ENCODE measurements around the gene GAGE12F.
"Not testable (repeated sequence)": the region's sequence is repeated elsewhere in the genome, so short reads cannot be mapped to it uniquely, and the experiment has no call there.

Gene GAGE12F, protein sequence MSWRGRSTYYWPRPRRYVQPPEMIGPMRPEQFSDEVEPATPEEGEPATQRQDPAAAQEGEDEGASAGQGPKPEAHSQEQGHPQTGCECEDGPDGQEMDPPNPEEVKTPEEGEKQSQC

DNA sequence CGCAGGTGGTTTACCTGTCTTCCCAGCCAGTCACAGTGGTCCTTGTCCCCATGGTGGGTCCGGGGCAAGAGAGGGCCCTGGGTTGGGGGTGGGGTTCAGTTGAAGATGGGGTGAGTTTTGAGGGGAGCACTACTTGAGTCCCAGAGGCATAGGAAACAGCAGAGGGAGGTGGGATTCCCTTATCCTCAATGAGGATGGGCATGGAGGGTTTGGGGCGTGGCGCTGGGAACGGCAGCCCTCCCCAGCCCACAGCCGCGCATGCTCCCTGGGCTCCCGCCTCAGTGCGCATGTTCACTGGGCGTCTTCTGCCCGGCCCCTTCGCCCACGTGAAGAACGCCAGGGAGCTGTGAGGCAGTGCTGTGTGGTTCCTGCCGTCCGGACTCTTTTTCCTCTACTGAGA lies at the start of gene GAGE12F:
Gene GAGE12F, plus strand, starts transcription at position 301 of the 400 bp plus-strand sequence. CDS start 1,155 bp downstream, outside the sequence.
- not testable (repeated sequence) for ATAC-seq

- ATAC-seq, result not testable (repeated sequence)
Observed at GRCh38 chrX:49531877-49532276, 28.8 kb upstream of the GAGE12F start, which contains the start of gene GAGE12C. TSS of gene GAGE12C (plus strand) at chrX:49532177. CDS start at chrX:49533332, 1,155 bp downstream.

GRCh38 chrX:49541433-49541832 lies 19.2 kb upstream of the GAGE12F start, which contains the start of gene GAGE12D:
TSS of gene GAGE12D (plus strand) at chrX:49541733. CDS start at chrX:49542888, 1,155 bp downstream.
- ATAC-seq, result not testable (repeated sequence)

- not testable (repeated sequence) for ATAC-seq
Observed at GRCh38 chrX:49550989-49551388, 9.7 kb upstream of the GAGE12F start, which contains the start of gene GAGE12E. TSS of gene GAGE12E (plus strand) at chrX:49551289. CDS start at chrX:49552444, 1,155 bp downstream.

- not testable (repeated sequence) for ATAC-seq
Observed at GRCh38 chrX:49568728-49569127, 8.1 kb downstream of the GAGE12F start.

DNA sequence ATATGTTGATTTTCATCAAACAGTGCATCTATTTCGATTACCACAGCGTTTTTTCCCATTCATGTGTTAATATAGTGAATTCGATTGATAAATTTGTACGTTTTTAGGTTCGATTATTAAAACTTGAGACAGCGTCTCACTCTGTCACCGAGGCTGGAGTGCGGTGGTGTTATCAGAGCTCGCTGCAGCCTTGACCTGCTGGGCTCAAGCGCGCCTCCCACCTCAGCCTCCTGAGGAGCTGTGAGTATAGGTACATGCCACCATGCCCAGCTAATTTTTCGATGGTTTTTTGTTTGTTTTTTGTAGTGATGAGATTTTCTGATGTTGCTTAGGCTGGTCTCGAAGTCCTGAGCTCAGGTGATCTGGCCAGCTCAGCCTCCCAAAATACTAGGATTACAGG lies 8.5 kb downstream of the GAGE12F start:
- not testable (repeated sequence) for ATAC-seq

- ATAC-seq, result not testable (repeated sequence)
Observed at GRCh38 chrX:49570100-49570499, 9.5 kb downstream of the GAGE12F start, which contains the start of gene GAGE12G. TSS of gene GAGE12G (plus strand) at chrX:49570400. CDS start at chrX:49571555, 1,155 bp downstream.

GRCh38 chrX:49579649-49580048 lies 19.0 kb downstream of the GAGE12F start, which contains the start of gene GAGE12H:
TSS of gene GAGE12H (plus strand) at chrX:49579949. CDS start at chrX:49581104, 1,155 bp downstream.
- not testable (repeated sequence) for ATAC-seq

GRCh38 chrX:49589196-49589595 lies 28.6 kb downstream of the GAGE12F start, which contains the start of gene GAGE2A:
TSS of gene GAGE2A (plus strand) at chrX:49589496. CDS start at chrX:49590651, 1,155 bp downstream.
- not testable (repeated sequence) for ATAC-seq

- not testable (repeated sequence) for ATAC-seq
Observed at GRCh38 chrX:49589769-49590478, 29.3 kb downstream of the GAGE12F start.

GRCh38 chrX:49590488-49590887 lies 29.8 kb downstream of the GAGE12F start:
- not testable (repeated sequence) for ATAC-seq

GRCh38 chrX:49598720-49599119 lies 38.1 kb downstream of the GAGE12F start, which contains the start of gene GAGE1:
TSS of gene GAGE1 (plus strand) at chrX:49599020. CDS start at chrX:49600175, 1,155 bp downstream.
- not testable (repeated sequence) for ATAC-seq

GRCh38 chrX:49610718-49611310 lies 50.2 kb downstream of the GAGE12F start:
- no peak for ATAC-seq
- no peak for TF ChIP-seq ZNF565 (CRISPR knock-in tag; conservative IDR thresholded peaks at IDR 0.05; ENCODE audit: low read depth)
- TF ChIP-seq GLIS3 (CRISPR knock-in tag; IDR thresholded peaks at IDR 0.05), result no peak

All from SK-N-SH treated with all-trans-retinoic acid at 6 μM for 48 hours (cell line).